HG02943 (cell line): Measurements from ENCODE around the gene SLC12A8.

ENCODE experiments used
- ATAC-seq: cut with Tn5 transposase; IDR thresholded peaks from one replicate; pipeline ENCODE4 v1.9.1; 2021; ENCODE audit warnings: mild to moderate bottlenecking, low read depth, moderate library complexity; ENCODE audit not compliant: unreplicated experiment

Gene SLC12A8

DNA sequence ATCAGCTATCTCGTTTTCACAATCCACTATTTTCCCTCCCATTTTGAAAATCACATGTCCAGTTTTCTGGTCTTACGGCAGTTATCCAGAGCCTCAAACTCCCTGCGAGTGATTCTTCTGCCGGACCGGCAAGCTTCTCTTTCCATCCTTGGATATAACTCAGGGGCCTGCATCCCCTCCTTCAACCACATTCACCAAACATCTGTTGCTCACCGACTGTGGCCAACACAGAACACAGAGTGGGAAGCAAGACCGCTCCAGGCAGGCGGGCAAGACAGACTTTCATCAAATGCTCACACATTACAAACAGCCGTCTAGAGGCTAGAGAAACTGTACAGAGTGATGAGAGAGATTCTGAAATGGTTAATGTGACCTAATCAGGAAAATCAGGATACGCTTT, 7.6 kb upstream of the SLC12A8 start:
- no peak for ATAC-seq

DNA sequence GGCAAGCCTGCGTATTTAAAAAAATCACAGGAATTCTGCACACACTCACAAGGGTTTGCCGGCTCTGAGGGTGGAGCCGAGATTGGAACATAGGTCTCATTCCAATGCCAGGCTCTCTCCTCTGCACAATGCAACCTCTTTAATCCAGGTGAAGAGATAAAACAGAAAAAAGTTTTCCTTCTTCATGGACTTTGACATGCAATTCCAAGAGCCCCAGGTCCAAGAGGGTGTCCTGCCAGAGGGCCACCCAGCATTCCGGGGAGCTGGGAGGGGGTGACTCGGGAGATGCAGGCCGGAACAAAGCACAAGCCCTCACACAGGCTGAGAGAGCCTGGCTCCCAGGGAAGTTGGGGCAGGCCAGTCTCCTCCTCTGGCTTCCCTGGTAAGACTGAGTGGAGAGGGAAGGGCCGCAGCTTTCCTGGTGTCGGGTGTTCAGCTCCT, 6.7 kb upstream of the SLC12A8 start:
- no peak for ATAC-seq

DNA sequence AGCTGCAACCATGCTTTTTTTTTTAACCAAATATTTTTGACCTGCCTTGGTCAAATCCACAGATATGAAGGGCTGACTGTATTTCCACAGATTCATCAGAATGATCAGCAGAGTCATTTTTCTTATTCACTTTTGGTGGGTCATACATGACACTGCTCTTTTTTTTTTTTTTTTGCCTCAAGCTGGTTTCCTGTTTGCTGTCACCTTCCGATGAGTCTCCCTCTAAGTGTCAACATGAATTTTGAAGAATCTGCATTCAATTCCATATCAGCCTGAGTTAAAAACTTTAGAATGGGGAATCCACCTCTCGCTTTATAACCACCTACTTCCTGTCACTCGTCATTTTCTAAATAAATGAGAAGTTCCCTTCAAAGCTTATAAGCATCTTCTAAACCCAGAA, 2.2 kb upstream of the SLC12A8 start:
- no peak for ATAC-seq

DNA sequence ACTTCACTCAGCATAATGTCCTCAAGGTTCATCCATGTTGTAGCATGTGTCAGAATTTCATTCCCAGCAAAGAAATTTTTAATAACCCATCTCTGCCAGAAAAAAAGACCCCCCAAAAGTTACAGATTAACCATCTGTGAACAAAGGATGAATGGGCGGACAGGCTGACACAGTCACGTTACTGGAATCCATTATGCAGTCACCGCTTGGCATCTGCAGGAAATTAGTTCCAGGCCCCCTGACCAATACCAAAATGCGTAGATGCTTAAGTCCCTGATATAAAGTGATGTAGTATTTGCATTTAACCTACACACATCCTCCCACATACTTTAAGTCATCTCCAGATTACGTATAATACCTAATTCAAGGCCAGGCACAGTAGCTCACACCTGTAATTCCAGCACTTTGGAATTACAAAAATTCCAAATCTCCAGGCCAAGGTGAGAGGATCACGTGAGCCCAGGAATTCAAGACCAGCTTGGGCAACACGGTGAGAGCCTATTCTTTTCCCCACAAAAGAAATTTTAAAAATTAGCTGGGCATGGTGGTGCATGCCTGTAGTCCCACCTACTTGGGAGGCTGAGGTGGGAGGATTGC, 1.5 kb upstream of the SLC12A8 start:
- ATAC-seq, result no peak

DNA sequence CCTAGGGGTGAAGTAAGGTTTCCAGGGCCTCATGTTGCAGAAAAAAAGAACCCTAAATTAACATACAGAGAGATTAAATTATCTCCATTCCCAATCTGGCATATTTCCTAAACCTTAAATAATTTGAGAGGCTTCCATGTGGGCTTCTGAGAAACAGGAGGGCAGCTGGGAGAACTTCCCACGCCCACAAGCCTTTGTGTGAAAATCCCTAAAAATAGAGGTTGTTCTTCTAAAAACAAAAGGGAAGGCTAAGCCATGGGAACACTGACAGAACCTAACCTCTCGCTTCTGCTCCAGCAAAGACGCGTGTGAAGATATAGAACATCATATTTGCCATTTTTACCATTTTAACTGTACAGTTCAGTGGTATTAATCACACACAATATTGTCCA, 812 bp upstream of the SLC12A8 start:
- no peak for ATAC-seq

DNA sequence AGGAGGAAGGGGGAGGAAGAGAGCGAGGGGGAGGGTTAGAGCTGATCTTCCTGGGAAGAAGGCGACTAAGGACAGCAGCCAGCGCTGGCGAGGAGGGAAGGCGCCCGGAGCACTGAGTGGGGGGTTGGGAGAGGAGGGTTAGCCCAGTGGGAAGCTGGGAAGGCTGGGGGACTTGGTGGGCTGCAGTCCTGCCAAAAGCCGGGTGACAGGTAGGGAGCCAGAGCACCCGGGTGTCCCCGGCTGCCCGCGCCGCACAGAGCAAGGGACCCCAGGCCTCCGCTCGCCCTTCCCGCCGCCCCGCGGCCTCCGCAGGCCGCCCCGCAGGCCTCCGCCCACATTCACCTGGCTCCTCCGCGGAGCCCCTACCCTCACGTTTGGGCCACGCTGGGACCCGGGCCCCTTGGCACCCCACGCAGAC, 448 bp downstream of the SLC12A8 start:
- ATAC-seq, result no peak

DNA sequence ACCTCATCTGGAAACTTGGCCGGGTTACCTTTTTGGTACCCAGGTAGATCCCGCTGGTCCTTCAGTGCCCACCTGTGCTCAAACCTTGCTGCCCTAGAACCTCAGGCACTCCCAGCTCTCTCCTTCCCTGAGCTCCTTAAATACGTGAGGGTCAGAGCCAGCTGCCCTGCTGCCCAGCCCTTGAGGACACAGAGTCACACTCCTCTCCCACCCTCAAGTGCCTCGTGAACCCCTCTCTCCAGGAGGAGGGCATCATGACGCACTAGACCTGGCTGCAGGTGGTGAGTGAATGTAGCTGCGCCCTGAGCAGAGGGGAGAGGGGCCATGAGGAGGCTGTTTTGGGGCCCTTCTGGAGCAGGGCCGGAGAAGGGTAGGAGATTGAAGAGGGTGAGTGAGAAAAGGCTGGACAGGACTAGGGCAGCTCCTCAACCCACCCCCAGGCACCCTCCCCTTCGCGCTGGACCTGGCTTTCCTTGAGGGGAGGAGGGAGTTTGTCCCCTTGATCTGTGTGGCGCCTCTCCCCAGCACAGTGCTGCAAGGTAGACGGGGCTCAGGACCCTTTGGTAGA, 941 bp downstream of the SLC12A8 start:
- no peak for ATAC-seq

DNA sequence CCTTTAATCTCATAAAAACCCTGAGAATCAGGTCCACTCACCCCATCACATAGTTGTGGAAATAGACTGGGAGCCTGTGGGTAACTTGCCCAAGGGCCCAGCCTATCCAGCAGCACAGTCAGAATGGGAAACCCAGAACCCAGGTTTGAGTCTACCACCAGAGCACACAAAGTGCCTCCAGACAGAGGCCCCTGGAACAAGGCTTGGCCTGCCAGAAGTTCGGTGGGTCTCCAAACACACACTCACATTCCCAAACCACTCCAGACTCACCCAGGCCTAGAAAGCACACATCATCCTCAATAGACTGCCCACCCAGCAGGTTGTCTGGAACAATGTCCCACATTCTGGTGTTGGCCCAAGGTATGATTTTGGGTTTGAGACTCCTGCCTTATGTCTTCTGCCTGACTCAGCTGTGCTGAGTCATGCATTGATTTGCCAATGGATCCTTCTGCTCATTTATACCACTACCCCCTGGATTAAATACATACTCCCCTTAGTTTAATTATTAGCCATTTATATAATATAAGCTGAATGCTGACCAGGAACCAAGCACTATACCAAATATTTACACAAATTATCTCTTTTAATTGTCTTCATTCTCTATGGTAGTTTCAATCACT, 4.5 kb downstream of the SLC12A8 start:
- no peak for ATAC-seq

DNA sequence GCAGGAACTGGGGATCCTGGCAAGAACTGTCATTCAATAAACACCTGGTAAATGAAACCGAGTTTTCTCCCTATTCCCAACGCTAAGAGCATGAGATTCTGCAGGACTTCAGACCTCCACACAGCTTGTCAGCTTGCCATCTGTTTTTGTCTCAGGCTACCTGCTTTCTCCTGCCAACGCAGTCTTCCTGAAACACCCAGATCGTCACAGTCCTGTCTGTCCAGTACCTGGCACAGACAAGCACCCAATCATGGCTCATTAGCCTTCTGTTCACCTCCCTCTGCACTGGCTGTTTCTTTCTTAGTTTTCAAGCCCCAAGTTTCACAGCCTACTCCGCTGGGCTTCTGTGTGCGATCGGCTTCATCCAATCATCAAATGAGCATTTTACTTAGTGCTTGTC, 5.0 kb downstream of the SLC12A8 start:
- no peak for ATAC-seq

DNA sequence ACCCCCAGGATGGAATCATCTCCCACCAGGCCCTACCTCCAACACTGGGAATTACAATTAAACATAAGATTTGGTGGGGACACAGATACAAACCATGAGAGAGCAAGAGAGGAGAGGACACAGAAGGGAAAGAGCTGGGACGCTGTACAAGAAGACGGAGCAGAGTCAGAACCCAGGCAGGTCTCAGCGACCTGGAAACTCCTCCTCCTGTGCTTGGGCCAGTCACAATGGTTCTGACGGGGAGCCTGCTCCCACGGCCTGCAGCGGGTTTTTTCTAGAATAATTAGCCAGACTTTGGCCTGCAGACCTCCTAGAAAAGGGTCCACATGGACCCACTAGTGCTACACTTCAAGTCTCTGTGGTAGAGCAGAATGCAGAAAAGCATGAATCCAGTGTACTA, 5.6 kb downstream of the SLC12A8 start:
- ATAC-seq, result no peak

DNA sequence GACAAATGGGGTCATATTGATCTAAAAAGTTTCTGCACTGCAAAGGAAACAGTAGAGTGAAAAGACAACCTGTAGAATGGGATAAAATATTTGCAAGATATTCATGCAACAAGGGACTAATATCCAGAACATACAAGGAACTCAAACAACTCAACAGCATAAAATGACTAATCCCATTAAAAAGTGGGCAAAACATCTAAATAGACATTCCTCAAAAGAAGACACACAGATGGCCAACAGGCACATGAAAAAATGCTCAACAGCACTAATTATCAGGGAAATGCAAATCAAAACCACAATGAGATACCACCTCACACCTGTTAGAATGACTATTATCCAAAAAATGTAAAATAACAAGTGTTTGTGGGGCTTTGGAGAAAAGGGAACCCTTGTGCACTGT, 8.8 kb downstream of the SLC12A8 start:
- no peak for ATAC-seq

DNA sequence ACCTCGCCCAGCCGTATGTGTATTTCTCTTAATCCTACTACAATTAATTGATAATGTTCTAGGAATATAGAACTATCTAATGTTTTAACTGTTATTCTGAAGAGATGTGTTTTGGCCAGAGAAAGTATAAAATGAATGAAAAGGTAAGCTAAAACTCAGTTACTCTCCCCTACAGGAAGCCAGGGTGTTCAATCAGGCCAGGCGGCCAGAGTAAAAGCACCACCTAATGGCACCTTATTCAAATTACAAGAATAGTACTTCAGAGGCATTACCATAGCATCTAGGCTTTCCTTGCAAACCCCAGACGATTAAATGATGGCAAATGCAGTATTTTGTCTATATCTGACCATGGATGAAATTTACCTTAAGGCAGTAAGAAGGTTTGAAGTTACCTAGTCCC, 10.4 kb downstream of the SLC12A8 start:
- no peak for ATAC-seq

DNA sequence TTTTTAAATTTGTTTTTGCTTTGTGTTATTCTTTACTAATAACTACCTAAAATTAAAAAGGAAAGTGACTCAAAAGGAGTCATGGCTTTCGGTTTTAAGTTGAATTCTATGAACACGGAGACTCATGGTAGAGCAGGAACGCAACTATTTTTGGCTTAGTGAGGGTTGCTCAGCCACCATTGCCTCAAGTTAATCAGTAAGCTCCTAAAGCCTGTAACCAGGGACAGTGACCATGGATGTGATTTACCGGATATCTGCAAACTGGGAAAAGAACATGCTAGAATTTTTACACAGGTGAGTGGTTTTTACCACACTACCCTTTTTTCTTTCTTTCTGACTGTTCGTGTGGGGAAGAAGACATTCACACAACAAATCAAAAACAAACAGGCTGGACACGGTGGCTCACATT, 11.8 kb downstream of the SLC12A8 start:
- ATAC-seq, result peak; percentile 80

DNA sequence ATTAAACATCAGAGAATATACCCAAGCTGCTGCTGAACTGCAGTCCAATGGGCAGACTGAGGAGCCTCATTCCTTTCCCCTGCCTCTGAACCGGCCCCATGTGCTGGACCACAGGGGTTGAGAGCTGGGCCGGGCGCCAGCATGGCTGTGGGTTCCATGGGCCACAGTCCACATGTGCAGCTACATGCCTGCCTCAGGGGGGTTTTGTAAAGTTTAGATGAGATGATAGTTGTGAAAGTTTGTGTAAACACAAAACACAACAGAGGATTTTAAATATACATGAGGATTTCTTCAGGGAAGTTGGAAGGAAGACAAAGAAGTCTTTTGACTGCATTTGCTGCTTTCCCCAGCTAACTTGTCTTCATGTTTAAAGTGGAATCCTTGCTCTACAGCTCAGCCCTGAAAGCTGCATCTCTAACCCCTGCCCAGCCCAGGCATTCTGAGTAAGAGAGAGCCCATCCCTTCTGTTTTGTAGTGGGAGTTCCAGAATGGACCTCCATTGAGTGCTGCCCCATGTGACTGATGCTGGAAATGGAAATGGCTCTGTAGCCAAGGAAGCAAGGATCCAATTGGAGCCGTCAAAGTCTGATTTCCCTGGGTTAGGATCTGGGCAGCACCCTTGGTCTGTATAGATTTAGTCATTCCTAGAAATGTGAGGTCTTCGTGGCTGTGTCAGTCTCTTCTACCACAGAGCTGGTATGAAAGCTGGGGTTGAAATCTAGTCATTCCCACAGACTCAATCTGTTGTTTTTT, 17.5 kb downstream of the SLC12A8 start:
- no peak for ATAC-seq

DNA sequence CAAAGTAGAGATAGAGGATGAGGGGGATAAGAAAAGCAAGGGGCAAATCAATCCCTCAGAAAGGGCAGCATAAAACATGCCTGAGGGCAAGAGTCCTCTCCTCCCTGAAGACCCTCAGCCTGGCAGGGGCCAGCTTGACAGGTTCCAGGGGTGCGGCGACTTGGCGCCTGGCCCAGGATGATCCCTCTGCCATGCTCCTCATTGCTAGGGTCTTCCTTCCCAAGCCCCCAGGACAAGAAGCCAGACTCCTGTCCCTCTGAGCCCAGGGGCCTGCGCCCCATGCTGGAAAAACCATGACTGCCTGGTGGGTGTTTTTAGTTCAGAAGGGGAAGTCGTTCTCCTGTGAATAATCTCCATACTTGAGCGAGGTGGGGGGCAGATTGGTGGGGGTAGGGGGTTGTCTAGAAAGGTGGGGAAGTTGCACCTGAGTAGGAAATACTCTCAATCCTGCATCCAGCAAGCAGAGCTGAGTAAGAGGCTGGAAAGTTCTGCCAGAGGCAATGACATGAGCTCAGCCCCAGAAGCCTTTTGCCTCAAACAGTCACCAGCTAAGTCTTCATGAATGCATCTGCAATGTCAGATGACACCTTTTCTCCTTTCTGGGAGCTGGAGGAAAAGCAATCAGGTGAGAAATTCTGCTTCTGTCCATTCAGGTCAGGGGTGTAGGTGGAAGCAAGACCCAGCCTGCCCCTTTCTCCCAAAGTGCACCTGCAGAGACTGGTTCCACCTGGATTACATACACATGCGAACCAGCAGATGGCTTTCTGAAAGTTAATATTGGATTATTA, 18.3 kb downstream of the SLC12A8 start:
- no peak for ATAC-seq

DNA sequence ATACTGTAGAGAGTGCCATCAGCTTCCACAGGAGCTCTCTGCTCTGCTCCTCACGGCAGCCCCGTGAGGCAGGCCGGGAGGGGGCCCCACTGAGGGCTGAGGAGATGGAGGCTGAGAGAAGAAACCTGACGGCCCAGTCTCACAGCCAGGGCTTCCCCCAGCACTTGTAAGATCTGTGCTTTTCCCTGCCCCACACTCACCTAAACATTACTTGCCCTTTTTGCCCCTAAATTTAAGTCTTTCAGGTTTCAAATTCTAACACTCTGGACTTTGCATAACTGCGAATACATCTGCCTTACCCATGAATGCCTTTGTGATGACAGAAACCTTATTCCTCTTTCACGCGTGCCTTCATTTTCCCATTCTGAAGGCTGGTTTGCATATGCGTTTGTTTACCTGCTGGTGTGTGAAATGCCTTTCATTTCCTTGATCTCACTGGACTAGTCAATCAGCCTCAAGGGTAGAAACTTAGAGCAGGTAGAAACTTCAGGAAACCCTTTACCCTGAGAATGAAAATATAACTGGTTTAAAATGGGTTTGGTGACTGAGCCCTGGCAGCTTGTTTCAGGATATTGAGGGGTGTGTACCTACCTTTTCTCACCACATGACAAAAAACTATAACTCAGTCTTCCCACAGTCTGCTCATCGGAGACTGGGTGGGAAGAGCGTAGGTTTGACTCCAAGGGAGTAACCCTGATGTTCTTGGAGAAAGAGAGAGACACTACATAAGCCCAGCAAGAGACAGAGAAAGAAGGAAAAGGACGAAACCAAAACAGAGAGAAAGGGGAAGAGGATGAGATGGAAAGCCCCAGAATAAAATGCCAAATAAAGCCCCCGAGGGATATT, 20.1 kb downstream of the SLC12A8 start:
- ATAC-seq, result peak; percentile 65

DNA sequence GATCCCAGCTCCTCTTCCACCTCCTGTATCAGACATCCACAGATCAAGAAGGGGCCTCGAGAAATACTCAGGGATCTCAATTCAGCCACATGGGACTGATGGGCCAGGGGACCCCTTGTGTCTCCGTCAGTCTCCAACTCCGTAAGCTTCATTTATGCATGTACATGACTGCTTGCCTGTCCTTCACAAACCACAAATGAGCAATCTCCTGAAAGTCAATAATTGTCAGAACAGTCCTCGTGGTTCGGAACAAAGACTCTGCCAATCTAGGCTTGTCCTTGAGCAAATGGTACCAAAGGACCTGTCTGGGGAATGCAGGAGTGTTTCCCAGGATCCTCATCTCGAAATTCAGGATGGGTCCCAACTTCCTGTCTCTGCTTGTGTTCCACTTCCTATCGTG, 20.8 kb downstream of the SLC12A8 start:
- no peak for ATAC-seq

DNA sequence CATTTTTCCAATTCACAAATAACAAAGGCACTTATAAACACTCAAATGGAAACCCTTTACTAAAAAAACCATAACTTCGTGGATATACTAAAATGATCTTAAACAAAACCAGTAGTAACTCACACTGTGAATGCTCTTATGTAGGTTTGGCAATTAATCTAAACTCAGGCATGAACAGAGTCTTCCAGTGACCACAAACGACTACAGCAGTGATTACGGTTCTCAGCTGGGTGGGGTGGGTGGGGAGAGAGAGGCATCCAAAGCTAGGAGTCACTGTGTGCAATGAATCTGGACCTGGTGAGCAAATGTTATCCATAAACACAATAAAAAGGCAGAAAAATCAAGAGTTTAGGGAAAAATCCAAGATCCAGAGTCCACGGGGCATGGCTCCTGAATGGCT, 21.3 kb downstream of the SLC12A8 start:
- ATAC-seq, result no peak

DNA sequence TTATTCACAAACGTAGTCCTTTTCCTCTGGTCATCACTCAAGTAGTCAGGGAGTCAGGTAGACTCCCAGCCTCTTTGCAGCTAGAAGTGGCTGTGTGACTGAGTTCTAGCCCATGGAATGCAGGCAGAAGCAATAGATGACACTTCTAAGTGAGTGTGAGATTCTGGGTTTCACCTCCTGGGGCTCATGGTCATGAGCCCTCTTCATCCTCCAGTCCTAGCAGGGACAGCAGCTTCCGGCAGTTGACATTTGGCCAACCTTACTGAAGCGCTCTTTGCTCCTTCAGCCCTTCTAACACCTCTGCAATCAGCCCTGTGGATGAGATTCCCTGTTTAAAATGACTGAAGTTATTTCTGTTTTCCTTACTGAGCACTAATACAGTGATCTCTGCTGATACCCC, 21.8 kb downstream of the SLC12A8 start:
- ATAC-seq, result no peak
